Colonic mucosa (tissue), 4 donors: ENCODE measurements around the gene ACVR2B. TPM values are rescaled to one million over a fixed set of nuclear protein-coding genes. Genes with fewer than 3 reads are reported as not detected.

Experiments used
- DNase-seq: peaks from one replicate; pipeline ENCODE4 v3.0.0-alpha.2; 2020
- H3K27ac ChIP-seq: fragments of 200-600 bp; one replicate; pipeline ENCODE4 v1.8.0; 2021
- H3K27me3 ChIP-seq: fragments of 200-600 bp; one replicate; pipeline ENCODE4 v1.8.0; 2021
- H3K36me3 ChIP-seq: fragments of 200-600 bp; one replicate; pipeline ENCODE4 v1.8.0; 2021
- H3K4me1 ChIP-seq: fragments of 200-600 bp; one replicate; pipeline ENCODE4 v1.8.0; 2021; ENCODE audit warnings: mild to moderate bottlenecking
- H3K4me3 ChIP-seq: fragments of 200-600 bp; one replicate; pipeline ENCODE4 v1.8.0; 2021
- H3K9ac ChIP-seq, 2 donors: one replicate each; pipeline ENCODE4 v1.7.0; 2013; ENCODE audit warnings: control low read depth in 2 of 2, low read depth in 2 of 2, low read length in 2 of 2
- H3K9me3 ChIP-seq: fragments of 200-600 bp; one replicate; pipeline ENCODE4 v1.8.0; 2021
- CTCF ChIP-seq: fragments of 200-600 bp; IDR thresholded peaks from one replicate; pipeline ENCODE4 v1.8.0; 2022; ENCODE audit warnings: antibody characterized with exemption, mild to moderate bottlenecking
- intact Hi-C: fragments of 100-400 bp; cut with DNase I; formaldehyde crosslinking; loops from one replicate; pipeline ENCODE4 v1.14.1; 2022
- total RNA-seq, 2 donors: library from RNA; stranded (reverse); fragmentation: NEBNext Ultra II Directional in 1 of 2; extraction: Animal tissue kit (Norgen Biotek cat#: 25700) in 1 of 2; gene quantifications; one replicate each; pipeline ENCODE4 v1.2.1, GENCODE V29; 2021
- donor health status: healthy.
- donor health status: DM: no; HTN: no; CAD: no.
- donor health status: DM: no; HTN: no; CAD: no.

The ACVR2B gene
- total RNA-seq, 2 donors from 2014 or later, result 5.4 to 6.4 TPM

DNA sequence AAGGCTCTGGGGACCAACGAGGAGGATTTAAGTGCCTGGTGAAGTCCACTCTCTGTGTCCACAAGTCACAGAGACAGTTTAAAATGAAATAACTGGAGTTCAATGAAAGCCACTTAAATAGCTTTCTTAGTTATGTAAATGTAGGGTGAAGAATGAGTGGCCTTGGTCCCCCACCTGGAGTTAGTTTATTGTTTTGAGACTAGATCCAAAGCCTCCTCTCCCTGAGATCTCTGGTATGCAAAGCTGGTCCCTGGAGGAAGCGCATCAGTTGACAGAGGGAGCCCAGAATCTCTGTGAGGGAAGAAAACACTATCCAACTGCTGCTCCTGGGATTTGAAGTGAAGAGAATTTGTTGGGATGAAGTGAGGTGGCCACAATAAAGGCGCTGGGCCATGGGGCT, 83.0 kb downstream of the ACVR2B start:
- intact Hi-C loops, result no loop called here
- Histone ChIP-seq H3K9ac (no peak overlapping the region), H3K4me3 (no peak overlapping the region), H3K27me3 (no peaks in the 10 kb centered on the region), H3K9me3 (no peaks in the 10 kb centered on the region), H3K4me1 (no peaks in the 10 kb centered on the region), H3K36me3 (no peaks in the 10 kb centered on the region), H3K27ac (no peak overlapping the region)
- no peak for TF ChIP-seq CTCF
- no peak for DNase-seq

GRCh38 chr3:38538773-38539353, 85.2 kb downstream of the ACVR2B start:
- Histone ChIP-seq H3K4me1 (no peaks in the 10 kb centered on the region), H3K27ac (no peak overlapping the region), H3K4me3 (no peak overlapping the region), H3K9ac (no peak overlapping the region), H3K36me3 (no peaks in the 10 kb centered on the region), H3K9me3 (no peaks in the 10 kb centered on the region), H3K27me3 (no peaks in the 10 kb centered on the region)
- no peak for DNase-seq
- intact Hi-C loops, result no loop called here
- TF ChIP-seq CTCF, result no peak

GRCh38 chr3:38541806-38542205, 88.1 kb downstream of the ACVR2B start:
- intact Hi-C loops, result no loop called here
- DNase-seq, result no peak

More at GRCh38 chr3:38541806-38542205, 88.1 kb downstream of the ACVR2B start:
- Histone ChIP-seq H3K27ac (no peak overlapping the region), H3K27me3 (no peaks in the 10 kb centered on the region), H3K9ac (no peak overlapping the region), H3K4me1 (no peaks in the 10 kb centered on the region), H3K4me3 (no peak overlapping the region), H3K36me3 (no peaks in the 10 kb centered on the region), H3K9me3 (no peaks in the 10 kb centered on the region)
- no peak for TF ChIP-seq CTCF

Other genes starting within 250 kb of the ACVR2B start
- gene SLC22A13, start 188.1 kb upstream of the ACVR2B start, total RNA-seq, result 1 to 10 TPM in 1 of 2 donors, under 1 TPM in 1; 0.27 to 1.1 TPM
- under 1 TPM; 0.11 to 0.44 TPM for gene SLC22A14, start 171.6 kb upstream of the ACVR2B start, total RNA-seq
- gene XYLB, start 107.1 kb upstream of the ACVR2B start, total RNA-seq, result 10 to 100 TPM; 13.4 to 17.4 TPM
- 10 to 100 TPM in 1 of 2 donors, 1 to 10 TPM in 1; 6.1 to 12.0 TPM for gene EXOG, start 42.5 kb downstream of the ACVR2B start, total RNA-seq
- under 1 TPM; 0.32 to 0.45 TPM for gene SCN5A, start 195.8 kb downstream of the ACVR2B start, total RNA-seq